IMR-90 (cell line): ENCODE data around the gene ABHD16B.

ENCODE experiments used
- CTCF ChIP-seq: conservative IDR thresholded peaks from 2 replicates; pipeline ENCODE4 v1.5.1; 2012; ENCODE audit warnings: mild to moderate bottlenecking, low read depth, low read length, improper control_type of control experiment
- POLR2A ChIP-seq: IDR thresholded peaks from 2 replicates; pipeline ENCODE4 v1.6.1; 2012; ENCODE audit warnings: mild to moderate bottlenecking, low read depth, low read length
- RAD21 ChIP-seq: IDR thresholded peaks from 2 replicates; pipeline ENCODE4 v1.6.1; 2012; ENCODE audit warnings: low read length, improper control_type of control experiment

- TF ChIP-seq CTCF (no peak), RAD21 (no peak), POLR2A (no peak)
Measured at GRCh38 chr20:63829945-63830835, 31.1 kb upstream of the ABHD16B start.
